K562 (cell line): ENCODE measurements around the gene DOLPP1. TPM values are rescaled to one million over a fixed set of nuclear protein-coding genes. Genes with fewer than 3 reads are reported as not detected.

Source experiments
- ATF7 ChIP-seq: fragments of 450-650 bp; IDR thresholded peaks from 2 replicates; pipeline ENCODE4 v1.7.1; 2014; ENCODE audit warnings: mild to moderate bottlenecking, moderate library complexity
- BCOR ChIP-seq: fragments of 450-650 bp; IDR thresholded peaks from 2 replicates; pipeline ENCODE4 v1.6.1; 2016
- BRD4 ChIP-seq: fragments of 200-600 bp; sonication (generic); IDR thresholded peaks from 2 replicates; pipeline ENCODE4 v1.6.1; 2017; ENCODE audit warnings: inconsistent platforms
- CREBBP ChIP-seq: IDR thresholded peaks from one replicate; pipeline ENCODE4 v1.6.1; 2012; ENCODE audit warnings: low read depth, mild to moderate bottlenecking, control low read depth, inconsistent platforms, low read length
- GMEB1 ChIP-seq: fragments of 250-450 bp; sonication (Bioruptor Pico); IDR thresholded peaks from 2 replicates; pipeline ENCODE4 v1.4.0; 2020; ENCODE audit warnings: mild to moderate bottlenecking
- GTF2F1 ChIP-seq: IDR thresholded peaks from 2 replicates; pipeline ENCODE4 v1.6.1; 2011; ENCODE audit warnings: low read depth, low read length, improper control_type of control experiment
- HCFC1 ChIP-seq: IDR thresholded peaks from 2 replicates; pipeline ENCODE4 v1.6.1; 2012; ENCODE audit warnings: low read depth, low read length, improper control_type of control experiment
- KDM5B ChIP-seq: fragments of 200-600 bp; sonication (generic); IDR thresholded peaks from 2 replicates; pipeline ENCODE4 v1.6.1; 2012; ENCODE audit warnings: low read depth, mild to moderate bottlenecking, moderate library complexity, low read length, control low read depth, inconsistent platforms; ENCODE audit not compliant: insufficient replicate concordance
- LCOR ChIP-seq: sonication (generic); formaldehyde crosslinking; IDR thresholded peaks from 2 replicates; pipeline ENCODE4 v1.8.0; 2022; ENCODE audit warnings: mild to moderate bottlenecking, missing genetic modification reagents
- NONO ChIP-seq, 2 experiments: fragments of 200-400 bp in 1 of 2; fragments of 450-650 bp in 1 of 2; formaldehyde crosslinking in 1 of 2; IDR thresholded peaks; 2 replicates each; pipeline ENCODE4 v1.6.1; 2017; ENCODE audit warnings: low read depth in 2 of 2, mild to moderate bottlenecking in 2 of 2, moderate library complexity in 2 of 2, low read length in 1 of 2
- PCBP2 ChIP-seq: fragments of 200-400 bp; formaldehyde crosslinking; IDR thresholded peaks from 2 replicates; pipeline ENCODE4 v1.6.1; 2018; ENCODE audit warnings: low read length, low read depth, mild to moderate bottlenecking, moderate library complexity; ENCODE audit not compliant: poor library complexity, severe bottlenecking
- POLR3A ChIP-seq: IDR thresholded peaks from 2 replicates; pipeline ENCODE4 v1.6.1; 2011; ENCODE audit warnings: borderline replicate concordance, mild to moderate bottlenecking, moderate library complexity; ENCODE audit not compliant: insufficient read length, insufficient read depth; ENCODE audit errors: extremely low read depth
- PPARD ChIP-seq: fragments of 250-450 bp; sonication (Bioruptor Pico); IDR thresholded peaks from 2 replicates; pipeline ENCODE4 v1.8.0; 2022; ENCODE audit warnings: inconsistent platforms, mild to moderate bottlenecking, moderate library complexity
- PREB ChIP-seq: sonication (generic); formaldehyde crosslinking; IDR thresholded peaks from 2 replicates; pipeline ENCODE4 v1.8.1; 2023; ENCODE audit warnings: mild to moderate bottlenecking, missing genetic modification reagents
- PTTG1 ChIP-seq: fragments of 450-650 bp; IDR thresholded peaks from 2 replicates; pipeline ENCODE4 v1.6.1; 2016; ENCODE audit warnings: low read depth, mild to moderate bottlenecking, missing genetic modification characterization, missing compliant biosample characterization
- STAT5A ChIP-seq: IDR thresholded peaks from 2 replicates; pipeline ENCODE4 v1.6.1; 2012; ENCODE audit warnings: low read length, inconsistent platforms, borderline replicate concordance
- ZBTB1 ChIP-seq: sonication (generic); formaldehyde crosslinking; IDR thresholded peaks from 2 replicates; pipeline ENCODE4 v1.8.1; 2023; ENCODE audit warnings: missing genetic modification reagents, low read depth, mild to moderate bottlenecking, borderline replicate concordance
- ZFP36 ChIP-seq: fragments of 150-350 bp; IDR thresholded peaks from 2 replicates; pipeline ENCODE4 v1.6.1; 2018; ENCODE audit warnings: low read length, low read depth; ENCODE audit not compliant: partially characterized antibody
- ZNF12 ChIP-seq: sonication (generic); formaldehyde crosslinking; IDR thresholded peaks from 2 replicates; pipeline ENCODE4 v1.4.0; 2020; ENCODE audit warnings: mild to moderate bottlenecking, missing genetic modification reagents
- ZNF197 ChIP-seq: fragments of 200-800 bp; sonication (Bioruptor generic); IDR thresholded peaks from 2 replicates; pipeline ENCODE4 v1.6.1; 2016; ENCODE audit warnings: low read depth, missing genetic modification characterization, missing compliant biosample characterization
- ZNF354B ChIP-seq: fragments of 250-450 bp; sonication (Bioruptor Pico); IDR thresholded peaks from 2 replicates; pipeline ENCODE4 v1.4.0; 2020
- ZNF75A ChIP-seq: fragments of 450-650 bp; formaldehyde crosslinking; IDR thresholded peaks from 2 replicates; pipeline ENCODE4 v1.4.0; 2020; ENCODE audit warnings: mild to moderate bottlenecking
- polyA plus RNA-seq, 8 experiments: library from polyadenylated mRNA; depleted of rRNA in 4 of 8; stranded (reverse) in 5 of 8; unstranded in 3 of 8; fragments of >200 nt; fragmentation: Nextera tagmentation in 2 of 8; fragmentation: Illumina TruSeq in 1 of 8; extraction: Ambion mirVana in 2 of 8; extraction: Trizol in 1 of 8; gene quantifications; 2 replicates each; pipeline versions ENCODE4 v1.2.1 to v1.2.3, GENCODE V29; 2011 to 2014; ENCODE audit warnings: inconsistent platforms in 1 of 8, missing spikeins in 1 of 8
- total RNA-seq, 7 experiments: library from RNA; depleted of rRNA in 6 of 7; stranded (reverse); fragments of >200 nt in 6 of 7; fragmentation: Illumina TruSeq in 2 of 7; extraction: Trizol in 2 of 7; gene quantifications; 2 replicates each; pipeline versions ENCODE4 v1.2.1 to v1.2.3, GENCODE V29; 2011 to 2021; ENCODE audit warnings: low replicate concordance in 1 of 7
- TF ChIP-seq, protein P1 (sequence below): fragments of 450-650 bp; IDR thresholded peaks from 2 replicates; pipeline ENCODE4 v1.6.1; 2016; ENCODE audit warnings: antibody characterized with exemption
- TF ChIP-seq, protein P2 (sequence below): sonication (generic); formaldehyde crosslinking; IDR thresholded peaks from 2 replicates; pipeline ENCODE4 v1.8.1; 2022; ENCODE audit warnings: missing genetic modification reagents

DOLPP1 gene
- total and polyA plus RNA-seq, 9 of the 15 experiments (the other 6 are each of a cell fraction or from before 2014, with no cell fraction given) = 3.0 to 39.8 (median 30.5) TPM

- TF ChIP-seq LCOR (CRISPR knock-in tag) (no peak), CREBBP (no peak), ZNF197 (CRISPR knock-in tag) (no peak), PCBP2 (no peak), ZNF75A (CRISPR knock-in tag) (no peak), KDM5B (peak; percentile 70), ZNF354B (no peak), GTF2F1 (no peak), ZBTB1 (CRISPR knock-in tag) (no peak), PREB (CRISPR knock-in tag) (peak; percentile 42; the same call in 1 of the 2 replicates), POLR3A (no peak), BRD4 (no peak), PPARD (CRISPR knock-in tag) (no peak), GMEB1 (CRISPR knock-in tag) (no peak), HCFC1 (no peak), ZNF12 (CRISPR knock-in tag) (no peak), BCOR (peak; percentile 69), STAT5A (no peak), ZFP36 (no peak), NONO (IDR thresholded peaks at IDR 0.05; ENCODE audit: low read depth in 2 of 2, low read length in 1 of 2) (no peak), PTTG1 (tag) (no peak), ATF7 (no peak; the same call in 1 of the 2 replicates)
- TF ChIP-seq, protein P1, sequence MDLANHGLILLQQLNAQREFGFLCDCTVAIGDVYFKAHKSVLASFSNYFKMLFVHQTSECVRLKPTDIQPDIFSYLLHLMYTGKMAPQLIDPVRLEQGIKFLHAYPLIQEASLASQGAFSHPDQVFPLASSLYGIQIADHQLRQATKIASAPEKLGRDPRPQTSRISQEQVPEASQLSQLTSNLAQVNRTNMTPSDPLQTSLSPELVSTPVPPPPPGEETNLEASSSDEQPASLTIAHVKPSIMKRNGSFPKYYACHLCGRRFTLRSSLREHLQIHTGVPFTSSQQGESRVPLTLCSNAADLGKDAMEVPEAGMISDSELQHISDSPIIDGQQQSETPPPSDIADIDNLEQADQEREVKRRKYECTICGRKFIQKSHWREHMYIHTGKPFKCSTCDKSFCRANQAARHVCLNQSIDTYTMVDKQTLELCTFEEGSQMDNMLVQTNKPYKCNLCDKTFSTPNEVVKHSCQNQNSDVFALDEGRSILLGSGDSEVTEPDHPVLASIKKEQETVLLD = peak; percentile 88
- TF ChIP-seq, protein P2, sequence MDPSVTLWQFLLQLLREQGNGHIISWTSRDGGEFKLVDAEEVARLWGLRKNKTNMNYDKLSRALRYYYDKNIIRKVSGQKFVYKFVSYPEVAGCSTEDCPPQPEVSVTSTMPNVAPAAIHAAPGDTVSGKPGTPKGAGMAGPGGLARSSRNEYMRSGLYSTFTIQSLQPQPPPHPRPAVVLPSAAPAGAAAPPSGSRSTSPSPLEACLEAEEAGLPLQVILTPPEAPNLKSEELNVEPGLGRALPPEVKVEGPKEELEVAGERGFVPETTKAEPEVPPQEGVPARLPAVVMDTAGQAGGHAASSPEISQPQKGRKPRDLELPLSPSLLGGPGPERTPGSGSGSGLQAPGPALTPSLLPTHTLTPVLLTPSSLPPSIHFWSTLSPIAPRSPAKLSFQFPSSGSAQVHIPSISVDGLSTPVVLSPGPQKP (CRISPR knock-in tag) = no peak
Observed at GRCh38 chr9:129081388-129081904, 535 bp downstream of the DOLPP1 start (continued).
